Smooth muscle cell of trachea (primary cell): Measurements from ENCODE around the gene TP53TG5. TPM values are rescaled to one million over a fixed set of nuclear protein-coding genes. Genes with fewer than 3 reads are reported as not detected.

ENCODE experiments used
- total RNA-seq: library from RNA; depleted of rRNA; stranded (reverse); fragments of >200 nt; gene quantifications from 2 replicates; pipeline ENCODE4 v1.2.1, GENCODE V29; 2014

The TP53TG5 gene
- 0.50 TPM in 1 of 2 replicates, not detected in the other for total RNA-seq

GRCh38 chr20:45378191-45378590 is at the start of gene TP53TG5:
Gene TP53TG5, minus strand, starts transcription at chr20:45378325. Its CDS starts 89 bp downstream, at chr20:45378236.

GRCh38 chr20:45415822-45416637 is 37.9 kb upstream of the TP53TG5 start, which contains the start of gene PIGT:
Gene PIGT, plus strand, starts transcription at chr20:45416141. Its CDS starts 16 bp downstream, at chr20:45416157.

GRCh38 chr20:45407783-45408645 is 29.9 kb upstream of the TP53TG5 start, which contains the start of gene DBNDD2:
Gene DBNDD2, plus strand, starts transcription at chr20:45408289. Its CDS starts 179 bp downstream, at chr20:45408468.

GRCh38 chr20:45362804-45363610 is 15.1 kb downstream of the TP53TG5 start, which contains the start of gene SYS1:
Gene SYS1, plus strand, starts transcription at chr20:45363156. Its CDS starts 376 bp downstream, at chr20:45363532.

GRCh38 chr20:45347936-45348778 is 30.0 kb downstream of the TP53TG5 start, which contains the start of gene SDC4:
Gene SDC4, minus strand, starts transcription at chr20:45348424. Its CDS starts 40 bp downstream, at chr20:45348384.

Other genes starting within 250 kb of the TP53TG5 start
- not detected in 2 replicates for gene PI3, start 203.4 kb downstream of the TP53TG5 start, total RNA-seq
- not detected in 2 replicates for gene SEMG1, start 171.3 kb downstream of the TP53TG5 start, total RNA-seq
- gene SEMG2, start 157.0 kb downstream of the TP53TG5 start, total RNA-seq = not detected in 2 replicates
- gene SLPI, start 123.8 kb downstream of the TP53TG5 start, total RNA-seq = 0.33 TPM in 1 of 2 replicates, not detected in the other
- gene RBPJL, start 71.5 kb downstream of the TP53TG5 start, total RNA-seq = not detected in 2 replicates
- gene MATN4, start 70.0 kb downstream of the TP53TG5 start, total RNA-seq = 0.33 TPM in 1 of 2 replicates, not detected in the other
- gene SDC4, start 29.9 kb downstream of the TP53TG5 start, total RNA-seq = 113 and 219 TPM in 2 replicates
- gene SYS1, start 15.2 kb downstream of the TP53TG5 start, total RNA-seq = 22.5 and 28.9 TPM in 2 replicates
- 2.6 and 3.9 TPM in 2 replicates for gene DBNDD2, start 30.0 kb upstream of the TP53TG5 start, total RNA-seq
- 26.5 and 56.1 TPM in 2 replicates for gene PIGT, start 37.8 kb upstream of the TP53TG5 start, total RNA-seq
- gene WFDC2, start 91.4 kb upstream of the TP53TG5 start, total RNA-seq = not detected in 2 replicates
- gene SPINT3, start 137.3 kb upstream of the TP53TG5 start, total RNA-seq = not detected in 2 replicates
- gene WFDC6, start 161.2 kb upstream of the TP53TG5 start, total RNA-seq = not detected in 2 replicates
- gene EPPIN, start 169.1 kb upstream of the TP53TG5 start, total RNA-seq = not detected in 2 replicates
- gene WFDC8, start 201.0 kb upstream of the TP53TG5 start, total RNA-seq = not detected in 2 replicates